Testis (tissue), 2 donors: ENCODE measurements around the gene F12.

Experiments used
- POLR2A ChIP-seq: fragments of 450-650 bp; IDR thresholded peaks from one replicate; pipeline ENCODE4 v1.6.1; 2017; ENCODE audit warnings: antibody characterized with exemption, mild to moderate bottlenecking, moderate library complexity
- TF ChIP-seq, protein P1 (sequence below), 3 experiments: fragments of 450-650 bp in 2 of 3; fragments of 200-600 bp in 1 of 3; sonication (generic) in 1 of 3; IDR thresholded peaks; one replicate each; pipeline ENCODE4 v1.5.1; 2016 to 2019; ENCODE audit warnings: antibody characterized with exemption in 3 of 3, mild to moderate bottlenecking in 2 of 3, moderate library complexity in 1 of 3

DNA sequence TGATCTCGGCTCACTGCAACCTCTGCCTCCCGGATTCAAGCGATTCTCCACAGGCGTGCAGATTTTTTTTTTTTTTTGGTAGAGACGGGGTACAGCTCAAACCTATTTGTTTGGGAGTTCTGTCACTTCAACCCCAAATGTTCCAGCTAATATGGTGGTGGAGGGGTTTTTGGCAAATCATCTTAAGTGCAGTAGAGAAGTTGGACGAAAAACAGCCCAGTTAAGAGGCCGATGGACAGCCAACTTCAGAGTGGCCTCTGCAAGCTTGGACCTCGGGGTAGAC, 36.5 kb upstream of the F12 start:
- TF ChIP-seq, protein P1, sequence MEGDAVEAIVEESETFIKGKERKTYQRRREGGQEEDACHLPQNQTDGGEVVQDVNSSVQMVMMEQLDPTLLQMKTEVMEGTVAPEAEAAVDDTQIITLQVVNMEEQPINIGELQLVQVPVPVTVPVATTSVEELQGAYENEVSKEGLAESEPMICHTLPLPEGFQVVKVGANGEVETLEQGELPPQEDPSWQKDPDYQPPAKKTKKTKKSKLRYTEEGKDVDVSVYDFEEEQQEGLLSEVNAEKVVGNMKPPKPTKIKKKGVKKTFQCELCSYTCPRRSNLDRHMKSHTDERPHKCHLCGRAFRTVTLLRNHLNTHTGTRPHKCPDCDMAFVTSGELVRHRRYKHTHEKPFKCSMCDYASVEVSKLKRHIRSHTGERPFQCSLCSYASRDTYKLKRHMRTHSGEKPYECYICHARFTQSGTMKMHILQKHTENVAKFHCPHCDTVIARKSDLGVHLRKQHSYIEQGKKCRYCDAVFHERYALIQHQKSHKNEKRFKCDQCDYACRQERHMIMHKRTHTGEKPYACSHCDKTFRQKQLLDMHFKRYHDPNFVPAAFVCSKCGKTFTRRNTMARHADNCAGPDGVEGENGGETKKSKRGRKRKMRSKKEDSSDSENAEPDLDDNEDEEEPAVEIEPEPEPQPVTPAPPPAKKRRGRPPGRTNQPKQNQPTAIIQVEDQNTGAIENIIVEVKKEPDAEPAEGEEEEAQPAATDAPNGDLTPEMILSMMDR (IDR thresholded peaks at IDR 0.05) = no peak
- TF ChIP-seq POLR2A = no peak
